Hepatocyte (in vitro differentiated cells): ENCODE data around the gene CAMKMT.

Experiments used
- EZH2 ChIP-seq: fragments of 200-600 bp; sonication (generic); IDR thresholded peaks from 2 replicates; pipeline ENCODE4 v1.6.1; 2016; ENCODE audit warnings: antibody characterized with exemption, mild to moderate bottlenecking, borderline replicate concordance
- EZH2phosphoT487 ChIP-seq: fragments of 200-600 bp; sonication (generic); IDR thresholded peaks from one replicate; pipeline ENCODE4 v1.6.1; 2018; ENCODE audit warnings: antibody characterized with exemption, mild to moderate bottlenecking, low read depth, moderate library complexity; ENCODE audit not compliant: unreplicated experiment, severe bottlenecking
- TF ChIP-seq, protein P1 (sequence below): fragments of 200-600 bp; sonication (generic); IDR thresholded peaks from 2 replicates; pipeline ENCODE4 v1.5.1; 2016; ENCODE audit warnings: antibody characterized with exemption, mild to moderate bottlenecking; ENCODE audit not compliant: poor library complexity

GRCh38 chr2:44547718-44548117 lies 186.0 kb downstream of the CAMKMT start:
- TF ChIP-seq, protein P1, sequence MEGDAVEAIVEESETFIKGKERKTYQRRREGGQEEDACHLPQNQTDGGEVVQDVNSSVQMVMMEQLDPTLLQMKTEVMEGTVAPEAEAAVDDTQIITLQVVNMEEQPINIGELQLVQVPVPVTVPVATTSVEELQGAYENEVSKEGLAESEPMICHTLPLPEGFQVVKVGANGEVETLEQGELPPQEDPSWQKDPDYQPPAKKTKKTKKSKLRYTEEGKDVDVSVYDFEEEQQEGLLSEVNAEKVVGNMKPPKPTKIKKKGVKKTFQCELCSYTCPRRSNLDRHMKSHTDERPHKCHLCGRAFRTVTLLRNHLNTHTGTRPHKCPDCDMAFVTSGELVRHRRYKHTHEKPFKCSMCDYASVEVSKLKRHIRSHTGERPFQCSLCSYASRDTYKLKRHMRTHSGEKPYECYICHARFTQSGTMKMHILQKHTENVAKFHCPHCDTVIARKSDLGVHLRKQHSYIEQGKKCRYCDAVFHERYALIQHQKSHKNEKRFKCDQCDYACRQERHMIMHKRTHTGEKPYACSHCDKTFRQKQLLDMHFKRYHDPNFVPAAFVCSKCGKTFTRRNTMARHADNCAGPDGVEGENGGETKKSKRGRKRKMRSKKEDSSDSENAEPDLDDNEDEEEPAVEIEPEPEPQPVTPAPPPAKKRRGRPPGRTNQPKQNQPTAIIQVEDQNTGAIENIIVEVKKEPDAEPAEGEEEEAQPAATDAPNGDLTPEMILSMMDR, result no peak
- TF ChIP-seq EZH2phosphoT487, result no peak
- TF ChIP-seq EZH2, result no peak
